ENCODE measurements around the gene FLRT1. TPM values are rescaled to one million over a fixed set of nuclear protein-coding genes. Genes with fewer than 3 reads are reported as not detected.
A peak's percentile ranks its signal among the peaks of the same experiment; 100 is the strongest.

The FLRT1 gene
- total RNA-seq, 6 donors from 2014 or later: 0.09 to 0.30 (median 0.15) TPM; not detected in 3

DNA sequence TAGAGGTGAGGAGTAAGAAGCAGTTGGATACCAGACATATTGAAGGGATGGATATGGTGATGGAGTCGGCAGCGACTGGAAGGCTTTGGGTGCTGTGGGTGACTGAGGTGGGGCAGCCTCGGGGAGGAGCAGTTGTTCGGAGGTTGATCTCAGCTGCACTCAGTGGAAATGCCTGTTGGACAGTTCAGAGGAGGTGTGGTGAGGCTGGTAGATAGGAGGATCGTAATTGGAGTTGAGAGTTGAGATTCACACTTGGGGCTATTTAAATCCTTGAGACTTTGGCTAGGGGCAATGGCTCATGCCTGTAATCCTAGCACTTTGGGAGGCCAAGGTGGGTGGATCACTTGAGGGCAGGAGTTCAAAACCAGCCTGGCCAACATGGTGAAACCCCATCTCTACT lies 42.6 kb upstream of the FLRT1 start:
- Histone ChIP-seq H3K27ac (no peak overlapping the region), H3K4me3 (no peak overlapping the region), H3K9me3 (no peaks in the 10 kb centered on the region), H3K4me1 (peaks cover 0 to 6% (median under 1%) of the 10 kb centered on the region in 4 donors), H3K27me3 (no peaks in the 10 kb centered on the region), H3K36me3 (peaks cover 6 to 94% (median 69%) of the 10 kb centered on the region in 4 donors)
- ATAC-seq (ENCODE audit: low FRiP score in 2 of 2) (no peak), DNase-seq (no peak)
- TF ChIP-seq POLR2A (IDR thresholded peaks at IDR 0.05) (no peak), EP300 (IDR thresholded peaks at IDR 0.05) (no peak), POLR2AphosphoS5 (IDR thresholded peaks at IDR 0.05) (no peak)
- TF ChIP-seq, protein P1, sequence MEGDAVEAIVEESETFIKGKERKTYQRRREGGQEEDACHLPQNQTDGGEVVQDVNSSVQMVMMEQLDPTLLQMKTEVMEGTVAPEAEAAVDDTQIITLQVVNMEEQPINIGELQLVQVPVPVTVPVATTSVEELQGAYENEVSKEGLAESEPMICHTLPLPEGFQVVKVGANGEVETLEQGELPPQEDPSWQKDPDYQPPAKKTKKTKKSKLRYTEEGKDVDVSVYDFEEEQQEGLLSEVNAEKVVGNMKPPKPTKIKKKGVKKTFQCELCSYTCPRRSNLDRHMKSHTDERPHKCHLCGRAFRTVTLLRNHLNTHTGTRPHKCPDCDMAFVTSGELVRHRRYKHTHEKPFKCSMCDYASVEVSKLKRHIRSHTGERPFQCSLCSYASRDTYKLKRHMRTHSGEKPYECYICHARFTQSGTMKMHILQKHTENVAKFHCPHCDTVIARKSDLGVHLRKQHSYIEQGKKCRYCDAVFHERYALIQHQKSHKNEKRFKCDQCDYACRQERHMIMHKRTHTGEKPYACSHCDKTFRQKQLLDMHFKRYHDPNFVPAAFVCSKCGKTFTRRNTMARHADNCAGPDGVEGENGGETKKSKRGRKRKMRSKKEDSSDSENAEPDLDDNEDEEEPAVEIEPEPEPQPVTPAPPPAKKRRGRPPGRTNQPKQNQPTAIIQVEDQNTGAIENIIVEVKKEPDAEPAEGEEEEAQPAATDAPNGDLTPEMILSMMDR (IDR thresholded peaks at IDR 0.05): no peak
- 90 to 94% methylated on average over 5 of the region's 5 CpGs for WGBS, 2 donors

- 70 to 79% methylated on average over 6 of the region's 6 CpGs for WGBS, 2 donors
- H3K36me3 ChIP-seq: peaks cover 6 to 94% (median 70%) of the 10 kb centered on the region in 4 donors
- TF ChIP-seq POLR2AphosphoS5 (IDR thresholded peaks at IDR 0.05): no peak
- no peak for TF ChIP-seq EP300 (IDR thresholded peaks at IDR 0.05)
Observed at GRCh38 chr11:63993993-63994392, 41.7 kb upstream of the FLRT1 start.

DNA sequence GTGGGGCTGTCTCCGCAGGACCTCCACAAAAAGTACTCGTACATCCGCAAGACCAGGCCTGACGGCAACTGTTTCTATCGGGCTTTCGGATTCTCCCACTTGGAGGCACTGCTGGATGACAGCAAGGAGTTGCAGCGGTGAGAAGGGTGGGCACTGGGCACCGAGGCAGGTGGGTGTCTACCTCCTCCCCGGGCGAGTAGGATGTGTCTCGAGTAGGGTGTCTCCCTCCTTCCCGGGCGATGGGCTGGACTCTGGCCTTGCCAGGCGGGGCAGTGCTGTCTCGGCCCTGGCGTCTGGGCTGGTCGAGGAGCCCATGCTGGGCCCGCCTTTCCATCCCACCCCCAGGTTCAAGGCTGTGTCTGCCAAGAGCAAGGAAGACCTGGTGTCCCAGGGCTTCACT lies 39.2 kb upstream of the FLRT1 start:
- H3K4me1 ChIP-seq: peaks cover 20 to 31% (median 26%) of the 10 kb centered on the region in 4 donors
- no peak overlapping the region for H3K27ac ChIP-seq
- no peak for ATAC-seq (ENCODE audit: low FRiP score in 2 of 2)
- H3K36me3 ChIP-seq: peaks cover 6 to 73% (median 50%) of the 10 kb centered on the region in 4 donors
- H3K27me3 ChIP-seq: no peaks in the 10 kb centered on the region
- H3K9me3 ChIP-seq: no peaks in the 10 kb centered on the region
- no peak overlapping the region for H3K4me3 ChIP-seq
- DNase-seq: peak in 1 of 2 donors; percentile 65
- TF ChIP-seq, protein P1 (IDR thresholded peaks at IDR 0.05): no peak
- TF ChIP-seq POLR2A (IDR thresholded peaks at IDR 0.05): no peak
- TF ChIP-seq EP300 (IDR thresholded peaks at IDR 0.05): no peak
- no peak for TF ChIP-seq POLR2AphosphoS5 (IDR thresholded peaks at IDR 0.05)
- 85 to 90% methylated on average over 4 to 12 of the region's 18 CpGs for WGBS, 2 donors

More at GRCh38 chr11:63993993-63994392, 41.7 kb upstream of the FLRT1 start:
- Histone ChIP-seq H3K27ac (no peak overlapping the region), H3K27me3 (no peaks in the 10 kb centered on the region), H3K9me3 (no peaks in the 10 kb centered on the region), H3K4me1 (peaks cover 0 to 6% (median 2%) of the 10 kb centered on the region in 4 donors), H3K4me3 (no peak overlapping the region)
- ATAC-seq (ENCODE audit: low FRiP score in 2 of 2) (peak; percentile 19 to 53), DNase-seq (peak in 1 of 2 donors; percentile 43)

DNA sequence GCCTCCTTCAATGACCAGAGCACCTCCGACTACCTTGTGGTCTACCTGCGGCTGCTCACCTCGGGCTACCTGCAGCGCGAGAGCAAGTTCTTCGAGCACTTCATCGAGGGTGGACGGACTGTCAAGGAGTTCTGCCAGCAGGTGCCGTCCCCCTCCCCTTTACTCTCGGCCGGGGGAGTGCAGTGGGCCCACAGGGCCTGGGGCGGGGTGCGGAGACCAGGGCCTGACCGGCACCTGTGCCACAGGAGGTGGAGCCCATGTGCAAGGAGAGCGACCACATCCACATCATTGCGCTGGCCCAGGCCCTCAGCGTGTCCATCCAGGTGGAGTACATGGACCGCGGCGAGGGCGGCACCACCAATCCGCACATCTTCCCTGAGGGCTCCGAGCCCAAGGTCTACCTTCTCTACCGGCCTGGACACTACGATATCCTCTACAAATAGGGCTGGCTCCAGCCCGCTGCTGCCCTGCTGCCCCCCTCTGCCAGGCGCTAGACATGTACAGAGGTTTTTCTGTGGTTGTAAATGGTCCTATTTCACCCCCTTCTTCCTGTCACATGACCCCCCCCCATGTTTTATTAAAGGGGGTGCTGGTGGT lies 38.5 kb upstream of the FLRT1 start:
- H3K9me3 ChIP-seq: no peaks in the 10 kb centered on the region
- H3K4me3 ChIP-seq: no peak overlapping the region
- H3K27ac ChIP-seq: no peak overlapping the region
- H3K27me3 ChIP-seq: no peaks in the 10 kb centered on the region
- peaks cover 27 to 38% (median 32%) of the 10 kb centered on the region in 4 donors for H3K4me1 ChIP-seq
- no peak for TF ChIP-seq EP300 (IDR thresholded peaks at IDR 0.05)
- TF ChIP-seq, protein P1 (IDR thresholded peaks at IDR 0.05): no peak
- H3K36me3 ChIP-seq: peaks cover 6 to 67% (median 47%) of the 10 kb centered on the region in 4 donors
- ATAC-seq (ENCODE audit: low FRiP score in 2 of 2): no peak
- DNase-seq: peak in 1 of 2 donors; percentile 70
- 92 to 95% methylated on average over 17 to 27 of the region's 27 CpGs for WGBS, 2 donors

GRCh38 chr11:63997801-63998337 lies 37.9 kb upstream of the FLRT1 start:
- DNase-seq (peak in 1 of 2 donors; percentile 51), ATAC-seq (ENCODE audit: low FRiP score in 2 of 2) (no peak)
- peaks cover 30 to 40% (median 33%) of the 10 kb centered on the region in 4 donors for H3K4me1 ChIP-seq
- peaks cover 6 to 61% (median 43%) of the 10 kb centered on the region in 4 donors for H3K36me3 ChIP-seq
- TF ChIP-seq POLR2AphosphoS5 (IDR thresholded peaks at IDR 0.05) (no peak), EP300 (IDR thresholded peaks at IDR 0.05) (no peak), POLR2A (IDR thresholded peaks at IDR 0.05) (no peak)
- TF ChIP-seq, protein P1 (IDR thresholded peaks at IDR 0.05): no peak
- H3K27ac ChIP-seq: no peak overlapping the region
- H3K9me3 ChIP-seq: no peaks in the 10 kb centered on the region
- no peaks in the 10 kb centered on the region for H3K27me3 ChIP-seq
- H3K4me3 ChIP-seq: no peak overlapping the region
- 81 to 87% methylated on average over 6 to 11 of the region's 11 CpGs for WGBS, 2 donors
